Colonic mucosa (tissue), 4 donors: ENCODE measurements around the gene ZNF735. TPM values are rescaled to one million over a fixed set of nuclear protein-coding genes. Genes with fewer than 3 reads are reported as not detected.

Source experiments
- DNase-seq: peaks from one replicate; pipeline ENCODE4 v3.0.0-alpha.2; 2020
- H3K27ac ChIP-seq: fragments of 200-600 bp; one replicate; pipeline ENCODE4 v1.8.0; 2021
- H3K27me3 ChIP-seq: fragments of 200-600 bp; one replicate; pipeline ENCODE4 v1.8.0; 2021
- H3K36me3 ChIP-seq: fragments of 200-600 bp; one replicate; pipeline ENCODE4 v1.8.0; 2021
- H3K4me1 ChIP-seq: fragments of 200-600 bp; one replicate; pipeline ENCODE4 v1.8.0; 2021; ENCODE audit warnings: mild to moderate bottlenecking
- H3K4me3 ChIP-seq: fragments of 200-600 bp; one replicate; pipeline ENCODE4 v1.8.0; 2021
- H3K9ac ChIP-seq, 2 donors: one replicate each; pipeline ENCODE4 v1.7.0; 2013; ENCODE audit warnings: control low read depth in 2 of 2, low read depth in 2 of 2, low read length in 2 of 2
- H3K9me3 ChIP-seq: fragments of 200-600 bp; one replicate; pipeline ENCODE4 v1.8.0; 2021
- CTCF ChIP-seq: fragments of 200-600 bp; IDR thresholded peaks from one replicate; pipeline ENCODE4 v1.8.0; 2022; ENCODE audit warnings: antibody characterized with exemption, mild to moderate bottlenecking
- intact Hi-C: fragments of 100-400 bp; cut with DNase I; formaldehyde crosslinking; loops from one replicate; pipeline ENCODE4 v1.14.1; 2022
- total RNA-seq, 2 donors: library from RNA; stranded (reverse); fragmentation: NEBNext Ultra II Directional in 1 of 2; extraction: Animal tissue kit (Norgen Biotek cat#: 25700) in 1 of 2; gene quantifications; one replicate each; pipeline ENCODE4 v1.2.1, GENCODE V29; 2021
- donor health status: healthy.
- donor health status: DM: no; HTN: no; CAD: no.
- donor health status: DM: no; HTN: no; CAD: no.

ZNF735 gene
- total RNA-seq, 2 donors from 2014 or later, result not detected

DNA sequence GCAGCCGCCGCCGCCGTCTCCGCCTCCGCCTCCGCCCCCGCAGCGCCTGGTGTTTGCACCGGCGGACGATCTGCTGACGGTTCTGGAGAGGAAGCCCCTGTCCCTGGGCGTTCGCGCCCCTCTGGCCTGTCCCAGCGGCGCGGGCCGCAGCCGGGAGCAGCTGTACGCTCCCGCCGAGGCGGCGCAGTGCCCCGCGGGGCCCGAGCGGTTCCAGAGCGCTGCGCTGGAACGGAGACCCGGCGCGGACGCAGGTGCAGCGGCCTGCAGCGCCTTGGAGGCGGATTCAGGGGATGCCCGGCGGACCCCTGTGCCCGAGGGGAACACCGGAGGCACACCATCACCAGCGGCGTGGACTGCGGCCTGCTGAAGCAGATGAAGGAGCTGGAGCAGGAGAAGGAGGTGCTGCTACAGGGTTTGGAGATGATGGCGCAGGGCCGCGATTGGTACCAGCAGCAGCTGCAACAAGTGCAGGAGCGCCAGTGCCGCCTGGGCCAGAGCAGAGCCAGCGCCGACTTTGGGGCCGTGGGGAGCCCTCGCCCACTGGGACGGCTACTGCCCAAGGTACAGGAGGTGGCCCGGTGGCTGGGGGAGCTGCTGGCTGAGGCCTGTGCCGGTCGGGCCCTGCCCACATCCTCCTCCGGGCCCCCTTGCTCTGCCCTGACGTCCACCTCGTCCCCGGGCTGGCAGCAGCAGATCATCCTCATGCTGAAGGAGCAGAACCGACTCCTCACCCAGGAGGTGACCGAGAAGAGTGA is 24.8 kb upstream of the ZNF735 start:
- DNase-seq, result no peak
- Histone ChIP-seq H3K36me3 (no peaks in the 10 kb centered on the region), H3K4me3 (no peak overlapping the region), H3K27ac (no peak overlapping the region), H3K9me3 (no peaks in the 10 kb centered on the region), H3K27me3 (no peaks in the 10 kb centered on the region), H3K9ac (no peak overlapping the region), H3K4me1 (no peaks in the 10 kb centered on the region)
- intact Hi-C loops, result loop anchor here (5.0 kb wide), 1 partner anchor 435 kb away; no protein-coding TSS in a partner anchor
- no peak for TF ChIP-seq CTCF

DNA sequence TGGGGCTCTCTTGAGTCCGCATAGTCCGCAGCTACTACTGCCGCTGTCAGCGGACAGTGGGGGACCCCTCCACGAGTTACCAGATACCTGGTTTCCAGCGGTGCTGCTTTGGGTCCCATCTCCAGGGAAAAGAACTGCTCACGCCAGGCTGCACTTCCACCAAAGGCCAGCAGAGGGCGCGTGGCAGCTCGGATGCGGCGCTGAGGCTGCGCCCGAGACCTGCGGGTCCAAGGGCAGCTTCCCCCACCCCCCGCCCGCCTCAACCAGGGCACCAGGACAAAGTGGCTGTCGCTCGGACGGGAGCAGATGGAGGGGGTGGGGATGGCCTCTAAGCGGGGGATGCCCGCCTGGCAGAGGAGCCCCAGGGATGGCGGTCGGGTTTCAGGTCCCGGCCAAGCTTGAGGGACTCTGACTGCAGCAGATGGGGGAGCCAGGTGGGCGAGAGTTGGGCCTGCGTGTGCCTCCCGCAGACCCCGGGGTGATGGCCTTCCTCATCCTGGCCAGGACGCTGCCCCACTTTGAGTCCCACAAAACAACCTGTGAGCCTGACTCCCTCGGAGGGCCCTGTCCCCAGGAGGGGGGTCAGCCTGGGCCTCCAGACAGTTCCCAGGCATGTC is 23.8 kb upstream of the ZNF735 start:
- H3K27ac ChIP-seq, result no peak overlapping the region
- H3K4me1 ChIP-seq, result no peaks in the 10 kb centered on the region
- no peak for DNase-seq
- TF ChIP-seq CTCF, result peak; percentile 25
- no peak overlapping the region for H3K4me3 ChIP-seq
- intact Hi-C loops, result loop anchor here (5.0 kb wide), 1 partner anchor 434 kb away; no protein-coding TSS in a partner anchor
- no peaks in the 10 kb centered on the region for H3K36me3 ChIP-seq
- no peak overlapping the region for H3K9ac ChIP-seq
- no peaks in the 10 kb centered on the region for H3K9me3 ChIP-seq
- no peaks in the 10 kb centered on the region for H3K27me3 ChIP-seq

- no peaks in the 10 kb centered on the region for H3K9me3 ChIP-seq
These were observed 23.1 kb upstream of the ZNF735 start for GRCh38 chr7:64183827-64184372.

DNA sequence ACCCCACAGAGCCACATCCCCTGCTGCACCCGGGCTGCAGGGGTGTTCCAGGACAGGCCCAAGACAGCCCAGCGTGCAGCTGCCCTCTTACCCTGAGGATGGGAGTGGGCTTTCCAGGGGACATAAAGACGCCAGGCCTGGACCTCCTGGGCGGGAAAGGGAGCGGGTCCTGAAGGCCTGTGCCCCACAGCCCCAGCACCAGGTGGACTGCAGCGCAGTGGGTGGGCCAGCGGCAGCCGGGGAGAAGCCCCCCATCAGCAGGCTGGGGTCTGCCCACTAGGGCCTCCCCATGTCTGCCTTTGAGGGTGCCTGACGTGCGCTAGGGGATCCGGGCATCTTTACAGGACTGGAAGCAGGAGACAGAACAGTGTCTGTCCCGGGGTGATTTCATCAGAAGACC is 22.6 kb upstream of the ZNF735 start:
- TF ChIP-seq CTCF, result no peak
- Histone ChIP-seq H3K9me3 (no peaks in the 10 kb centered on the region), H3K4me1 (no peaks in the 10 kb centered on the region), H3K4me3 (no peak overlapping the region), H3K9ac (no peak overlapping the region), H3K27me3 (no peaks in the 10 kb centered on the region), H3K36me3 (no peaks in the 10 kb centered on the region), H3K27ac (no peak overlapping the region)
- no peak for DNase-seq
- intact Hi-C loops, result loop anchor here (5.0 kb wide), 1 partner anchor 433 kb away; no protein-coding TSS in a partner anchor

More at GRCh38 chr7:64183827-64184372, 23.1 kb upstream of the ZNF735 start:
- no peak for DNase-seq
- intact Hi-C loops, result loop anchor here (5.0 kb wide), 1 partner anchor 433 kb away; no protein-coding TSS in a partner anchor
- H3K27me3 ChIP-seq, result no peaks in the 10 kb centered on the region
- H3K36me3 ChIP-seq, result no peaks in the 10 kb centered on the region
- H3K4me3 ChIP-seq, result no peak overlapping the region
- H3K27ac ChIP-seq, result no peak overlapping the region
- no peak overlapping the region for H3K9ac ChIP-seq
- no peaks in the 10 kb centered on the region for H3K4me1 ChIP-seq
- no peak for TF ChIP-seq CTCF

DNA sequence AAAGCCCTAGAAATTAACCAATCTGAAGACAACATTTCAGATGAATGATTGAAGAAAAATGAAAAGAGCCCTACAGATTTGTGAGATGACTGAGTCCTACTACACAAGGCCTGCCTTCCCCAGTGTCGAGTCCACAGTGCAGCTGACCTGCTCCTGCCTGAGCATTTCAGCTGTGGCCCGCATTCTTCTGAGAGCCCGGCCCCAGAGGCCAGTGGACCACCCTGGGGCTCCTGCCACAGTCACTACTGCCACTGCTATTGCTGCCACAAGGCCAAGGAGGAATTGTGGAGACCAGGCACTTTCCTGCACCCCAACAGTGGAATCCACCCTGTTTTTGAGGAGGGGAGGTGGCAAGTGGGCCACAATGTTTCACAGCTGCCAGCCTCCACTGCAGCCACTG is 19.6 kb upstream of the ZNF735 start:
- no peaks in the 10 kb centered on the region for H3K9me3 ChIP-seq
- no peak overlapping the region for H3K9ac ChIP-seq
- no peak for DNase-seq
- no peaks in the 10 kb centered on the region for H3K36me3 ChIP-seq
- no peak overlapping the region for H3K4me3 ChIP-seq
- no peak for TF ChIP-seq CTCF
- H3K27me3 ChIP-seq, result no peaks in the 10 kb centered on the region
- no peaks in the 10 kb centered on the region for H3K4me1 ChIP-seq
- no peak overlapping the region for H3K27ac ChIP-seq
- intact Hi-C loops, result no loop called here
